Esophagus muscularis mucosa (tissue), 3 donors: ENCODE measurements around the gene ULBP1.

ENCODE experiments used
- CTCF ChIP-seq, 3 experiments: fragments of 200-600 bp in 2 of 3; fragments of 450-650 bp in 1 of 3; sonication (generic) in 2 of 3; IDR thresholded peaks; one replicate each; pipeline ENCODE4 v1.5.1; 2017 to 2019; ENCODE audit warnings: antibody characterized with exemption in 3 of 3, mild to moderate bottlenecking in 2 of 3, moderate library complexity in 1 of 3
- POLR2A ChIP-seq: fragments of 450-650 bp; IDR thresholded peaks from one replicate; pipeline ENCODE4 v1.6.1; 2017; ENCODE audit warnings: antibody characterized with exemption, moderate library complexity, mild to moderate bottlenecking, low read depth
- POLR2AphosphoS5 ChIP-seq, 2 donors: sonication (generic); formaldehyde crosslinking; IDR thresholded peaks; one replicate each; pipeline ENCODE4 v1.6.1; 2017; ENCODE audit warnings: antibody characterized with exemption in 2 of 2

- TF ChIP-seq CTCF (IDR thresholded peaks at IDR 0.05) (no peak), POLR2AphosphoS5 (IDR thresholded peaks at IDR 0.05) (no peak), POLR2A (no peak)
Observed at GRCh38 chr6:149974825-149975224, 11.1 kb downstream of the ULBP1 start.
